OCI-LY3 (cell line): Measurements from ENCODE around the gene CFAP251.

ENCODE experiments used
- H2AFZ ChIP-seq: fragments of 200-600, 300-600 bp; shearing (Covaris generic); 2 replicates; pipeline ENCODE4 v1.6.0; 2014; ENCODE audit warnings: antibody characterized with exemption, low read depth, low read length
- H3K27ac ChIP-seq: fragments of 200-600, 300-600 bp; sonication (generic); 2 replicates; pipeline ENCODE4 v1.5.1; 2014; ENCODE audit warnings: mild to moderate bottlenecking, low read length, moderate library complexity, mixed read lengths
- H3K27me3 ChIP-seq: fragments of 200-600, 300-600 bp; sonication (generic); 2 replicates; pipeline ENCODE4 v1.6.1; 2014; ENCODE audit warnings: low read depth, low read length, mixed read lengths
- H3K36me3 ChIP-seq: fragments of 200-600, 300-600 bp; sonication (generic); replicated peaks from 2 replicates; pipeline ENCODE3; 2014; ENCODE audit warnings: low read depth, low read length, mixed read lengths
- H3K4me1 ChIP-seq: fragments of 300-600, 200-600 bp; sonication (generic); 2 replicates; pipeline ENCODE4 v1.6.1; 2014; ENCODE audit warnings: low read length, mixed read lengths
- H3K4me2 ChIP-seq: fragments of 200-600, 300-600 bp; sonication (generic); 2 replicates; pipeline ENCODE4 v1.6.1; 2014; ENCODE audit warnings: low read length, mixed read lengths
- H3K4me3 ChIP-seq: fragments of 300-600, 200-600 bp; sonication (generic); 2 replicates; pipeline ENCODE4 v1.5.1; 2014; ENCODE audit warnings: antibody characterized with exemption, mild to moderate bottlenecking, low read length, moderate library complexity
- H3K79me2 ChIP-seq: fragments of 300-600, 200-600 bp; shearing (Covaris generic); 2 replicates; pipeline ENCODE4 v1.6.1; 2014; ENCODE audit warnings: mild to moderate bottlenecking, low read length, mixed read lengths
- H3K9ac ChIP-seq: fragments of 300-600, 200-600 bp; shearing (Covaris generic); 2 replicates; pipeline ENCODE4 v1.6.0; 2014; ENCODE audit warnings: mild to moderate bottlenecking, low read length, moderate library complexity
- H3K9me3 ChIP-seq: fragments of 200-600, 300-600 bp; shearing (Covaris generic); 2 replicates; pipeline ENCODE4 v1.6.1; 2014; ENCODE audit warnings: low read length, mixed read lengths; ENCODE audit not compliant: insufficient read depth
- H4K20me1 ChIP-seq: fragments of 200-600, 300-600 bp; sonication (generic); 2 replicates; pipeline ENCODE4 v1.6.1; 2016; ENCODE audit warnings: low read length, mixed read lengths; ENCODE audit not compliant: insufficient read depth
- EZH2phosphoT487 ChIP-seq: fragments of 200-600 bp; shearing (Covaris generic); IDR thresholded peaks from 2 replicates; pipeline ENCODE4 v1.6.1; 2018; ENCODE audit warnings: antibody characterized with exemption, mixed run types, low read depth
- TF ChIP-seq, protein P1 (sequence below): fragments of 200-600, 300-600 bp; sonication (generic); IDR thresholded peaks from 2 replicates; pipeline ENCODE4 v1.5.1; 2014; ENCODE audit warnings: antibody characterized with exemption, low read length, low read depth

Gene CFAP251

DNA sequence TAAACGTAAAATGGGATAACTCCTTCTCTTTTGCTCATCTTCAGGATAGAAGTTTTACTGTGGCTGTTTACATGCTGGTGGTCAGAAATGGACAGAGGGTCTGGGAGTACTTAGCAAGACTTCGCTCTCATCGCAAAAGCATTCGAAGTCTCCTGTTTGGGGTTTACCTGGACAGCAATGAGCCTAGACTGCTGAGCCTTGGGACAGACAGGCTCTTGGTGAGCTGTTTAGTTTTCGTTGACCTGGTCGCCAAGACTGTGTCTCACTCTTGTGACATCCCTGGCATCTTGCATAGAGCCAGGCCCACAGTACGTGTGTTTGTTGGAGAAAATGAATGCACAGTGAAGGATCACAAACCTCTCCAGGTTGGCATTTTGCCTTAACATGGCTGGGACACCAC, 42.1 kb downstream of the CFAP251 start:
- Histone ChIP-seq H3K36me3 (no peaks in the 10 kb centered on the region), H3K27ac (no peak overlapping the region), H2AFZ (no peak overlapping the region), H4K20me1 (no peaks in the 10 kb centered on the region), H3K27me3 (no peaks in the 10 kb centered on the region), H3K79me2 (no peaks in the 10 kb centered on the region), H3K4me3 (no peak overlapping the region), H3K9ac (no peak overlapping the region), H3K9me3 (no peaks in the 10 kb centered on the region), H3K4me2 (no peak overlapping the region), H3K4me1 (peaks cover 5% of the 10 kb centered on the region)
- TF ChIP-seq, protein P1, sequence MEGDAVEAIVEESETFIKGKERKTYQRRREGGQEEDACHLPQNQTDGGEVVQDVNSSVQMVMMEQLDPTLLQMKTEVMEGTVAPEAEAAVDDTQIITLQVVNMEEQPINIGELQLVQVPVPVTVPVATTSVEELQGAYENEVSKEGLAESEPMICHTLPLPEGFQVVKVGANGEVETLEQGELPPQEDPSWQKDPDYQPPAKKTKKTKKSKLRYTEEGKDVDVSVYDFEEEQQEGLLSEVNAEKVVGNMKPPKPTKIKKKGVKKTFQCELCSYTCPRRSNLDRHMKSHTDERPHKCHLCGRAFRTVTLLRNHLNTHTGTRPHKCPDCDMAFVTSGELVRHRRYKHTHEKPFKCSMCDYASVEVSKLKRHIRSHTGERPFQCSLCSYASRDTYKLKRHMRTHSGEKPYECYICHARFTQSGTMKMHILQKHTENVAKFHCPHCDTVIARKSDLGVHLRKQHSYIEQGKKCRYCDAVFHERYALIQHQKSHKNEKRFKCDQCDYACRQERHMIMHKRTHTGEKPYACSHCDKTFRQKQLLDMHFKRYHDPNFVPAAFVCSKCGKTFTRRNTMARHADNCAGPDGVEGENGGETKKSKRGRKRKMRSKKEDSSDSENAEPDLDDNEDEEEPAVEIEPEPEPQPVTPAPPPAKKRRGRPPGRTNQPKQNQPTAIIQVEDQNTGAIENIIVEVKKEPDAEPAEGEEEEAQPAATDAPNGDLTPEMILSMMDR: no peak
- no peak for TF ChIP-seq EZH2phosphoT487

DNA sequence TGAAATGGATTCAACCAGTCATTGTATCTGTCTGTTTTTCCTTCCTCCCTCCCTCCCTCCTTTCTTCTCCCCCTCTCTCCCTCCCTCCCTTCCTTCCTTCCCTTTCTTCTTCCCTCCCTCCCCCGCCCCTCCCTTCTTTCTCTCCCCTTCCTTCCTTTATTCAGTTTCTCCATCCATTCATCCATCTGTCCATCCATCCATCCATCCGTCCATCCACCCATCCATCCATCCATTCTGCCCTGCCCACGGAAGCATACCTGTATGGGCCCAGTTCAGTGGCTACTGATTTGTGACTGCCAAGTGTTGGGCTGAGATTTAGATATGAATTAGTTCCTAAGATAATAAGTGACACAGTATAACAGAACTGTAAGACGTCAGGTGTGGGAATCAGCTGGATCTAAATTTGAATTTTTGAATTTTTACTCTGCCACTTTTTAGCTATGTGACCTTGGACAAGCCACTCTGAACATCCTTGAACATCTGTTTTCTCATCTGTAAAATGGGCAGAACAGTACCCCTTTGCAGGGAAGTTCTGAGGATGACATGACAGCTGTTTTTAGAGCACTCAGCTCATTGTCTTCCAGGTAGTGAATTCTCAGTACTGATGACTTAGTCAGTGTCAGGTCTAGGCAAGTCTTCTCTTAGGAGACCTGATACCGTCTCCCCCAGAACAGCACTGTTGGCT, 42.9 kb downstream of the CFAP251 start:
- Histone ChIP-seq H3K27ac (no peak overlapping the region), H3K4me2 (no peak overlapping the region), H3K27me3 (no peaks in the 10 kb centered on the region), H2AFZ (no peak overlapping the region), H3K36me3 (no peaks in the 10 kb centered on the region), H3K4me3 (no peak overlapping the region), H3K4me1 (no peaks in the 10 kb centered on the region), H3K9ac (no peak overlapping the region), H4K20me1 (no peaks in the 10 kb centered on the region), H3K9me3 (no peaks in the 10 kb centered on the region), H3K79me2 (no peaks in the 10 kb centered on the region)
- TF ChIP-seq EZH2phosphoT487: no peak
- TF ChIP-seq, protein P1: no peak

DNA sequence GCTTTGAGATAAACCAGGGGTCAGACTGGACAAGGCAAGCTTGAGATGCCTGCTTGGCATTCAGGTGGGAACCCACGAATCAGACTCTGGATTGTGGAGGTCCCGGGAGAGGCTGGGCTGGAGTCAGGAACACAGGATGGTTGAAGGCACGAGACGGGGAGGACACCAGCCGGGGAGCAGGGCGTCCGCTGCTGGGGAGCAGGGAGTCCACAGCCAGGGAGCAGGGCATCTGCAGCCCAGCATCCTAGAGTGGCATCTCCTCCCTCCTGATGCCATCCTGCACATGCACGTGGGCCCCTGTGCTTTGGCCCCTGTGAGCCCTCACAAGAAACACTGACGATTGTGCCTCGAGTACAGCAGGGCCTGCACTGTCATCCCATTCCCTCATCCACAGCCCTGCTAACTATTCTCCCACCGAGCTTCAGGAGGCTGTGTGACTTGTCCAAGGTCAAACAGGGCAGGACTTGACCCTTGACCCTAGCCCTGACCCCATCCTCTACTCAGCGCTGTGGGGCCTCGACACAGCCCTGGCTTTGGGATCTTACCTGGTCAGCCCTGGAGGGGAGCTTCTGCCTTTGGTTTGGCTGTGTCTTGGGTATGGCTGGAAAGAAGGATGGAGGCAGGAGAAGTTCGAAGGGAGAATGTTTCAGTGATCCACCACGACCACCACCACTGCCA, 45.1 kb downstream of the CFAP251 start:
- H3K4me3 ChIP-seq: no peak overlapping the region
- no peak overlapping the region for H2AFZ ChIP-seq
- TF ChIP-seq EZH2phosphoT487: no peak
- TF ChIP-seq, protein P1: no peak
- no peaks in the 10 kb centered on the region for H3K4me1 ChIP-seq
- H3K9ac ChIP-seq: no peak overlapping the region
- H3K36me3 ChIP-seq: no peaks in the 10 kb centered on the region
- H3K4me2 ChIP-seq: no peak overlapping the region
- no peaks in the 10 kb centered on the region for H3K9me3 ChIP-seq
- no peak overlapping the region for H3K27ac ChIP-seq
- no peaks in the 10 kb centered on the region for H3K27me3 ChIP-seq
- no peaks in the 10 kb centered on the region for H3K79me2 ChIP-seq
- H4K20me1 ChIP-seq: no peaks in the 10 kb centered on the region

DNA sequence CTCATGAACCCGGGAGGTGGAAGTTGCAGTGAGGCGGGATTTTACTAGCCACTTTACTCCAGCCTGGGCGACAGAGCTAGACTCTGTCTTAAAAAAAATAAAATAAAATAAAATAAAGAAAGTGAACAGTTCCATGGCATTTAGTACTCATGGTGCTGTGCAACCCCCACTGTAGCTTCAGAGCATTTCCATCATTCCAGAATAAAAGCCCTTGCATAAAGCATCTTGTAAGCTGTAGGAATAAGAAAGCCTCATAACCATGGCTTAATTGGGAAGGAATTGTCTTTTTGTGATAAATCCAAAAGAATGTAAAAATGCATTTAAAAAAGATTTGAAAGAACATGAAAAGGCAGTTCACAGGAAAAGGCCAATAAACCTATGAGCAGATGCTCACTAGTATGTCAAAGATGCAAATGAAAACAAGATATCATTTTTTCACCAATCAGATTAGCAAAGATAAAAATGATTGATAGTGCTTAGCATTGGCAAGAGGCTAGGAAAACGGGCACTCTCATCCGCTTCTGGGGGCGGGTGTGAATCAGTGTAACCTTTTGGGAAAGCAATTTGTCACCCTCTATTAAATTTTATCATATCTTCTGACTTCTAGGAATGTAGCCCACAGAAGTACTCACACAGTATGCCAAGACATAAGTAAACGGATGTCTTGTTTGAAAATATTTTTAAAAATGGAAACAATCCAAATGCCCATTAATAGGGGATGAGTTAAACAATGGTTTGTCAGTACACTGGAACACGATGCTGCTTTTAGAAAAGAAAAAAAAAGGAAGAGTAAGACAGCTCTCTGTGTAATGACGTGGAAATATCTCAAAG, 46.6 kb downstream of the CFAP251 start:
- H3K9ac ChIP-seq: no peak overlapping the region
- TF ChIP-seq, protein P1: no peak
- no peak for TF ChIP-seq EZH2phosphoT487
- H4K20me1 ChIP-seq: no peaks in the 10 kb centered on the region
- H3K79me2 ChIP-seq: no peaks in the 10 kb centered on the region
- H3K27ac ChIP-seq: no peak overlapping the region
- H3K36me3 ChIP-seq: no peaks in the 10 kb centered on the region
- no peak overlapping the region for H3K4me3 ChIP-seq
- no peaks in the 10 kb centered on the region for H3K9me3 ChIP-seq
- no peaks in the 10 kb centered on the region for H3K27me3 ChIP-seq
- no peak overlapping the region for H3K4me2 ChIP-seq
- no peaks in the 10 kb centered on the region for H3K4me1 ChIP-seq
- no peak overlapping the region for H2AFZ ChIP-seq
